ENCODE measurements around the gene VAV2. TPM values are rescaled to one million over a fixed set of nuclear protein-coding genes. Genes with fewer than 3 reads are reported as not detected.

VAV2 gene
- total and polyA plus RNA-seq, 5 donors from 2014 or later, result 0.24 to 0.67 (median 0.37) TPM; not detected in 1

GRCh38 chr9:133821601-133822429 is 170.3 kb downstream of the VAV2 start:
- no peak overlapping the region for H3K4me3 ChIP-seq (ENCODE audit: low read depth, low read length)
- no peak overlapping the region for H3K27ac ChIP-seq (ENCODE audit: insufficient read depth, low read length, poor library complexity, severe bottlenecking)
- H3K36me3 ChIP-seq (ENCODE audit: control insufficient read depth, insufficient read depth, low read length), result no peaks in the 10 kb centered on the region
- no peaks in the 10 kb centered on the region for H3K4me1 ChIP-seq (ENCODE audit: control insufficient read depth, insufficient read depth, low read length, poor library complexity, severe bottlenecking)
- no peak overlapping the region for H3K4me3 Mint-ChIP-seq
- H3K9me3 Mint-ChIP-seq, result no peaks in the 10 kb centered on the region
- DNase-seq, result no peak
- H3K9me3 ChIP-seq (ENCODE audit: control insufficient read depth in 2 of 2, low read length in 2 of 2), result no peaks in the 10 kb centered on the region
- H3K27ac Mint-ChIP-seq, result no peak overlapping the region
- no peaks in the 10 kb centered on the region for H3K4me1 Mint-ChIP-seq
- no peak for ATAC-seq (ENCODE audit: low read depth in 2 of 2)
- no peaks in the 10 kb centered on the region for H3K36me3 Mint-ChIP-seq
- H3K27me3 Mint-ChIP-seq, result no peaks in the 10 kb centered on the region
- H3K27me3 ChIP-seq (ENCODE audit: control insufficient read depth, insufficient read depth, low read length), result no peaks in the 10 kb centered on the region

- no peak overlapping the region for H3K4me3 Mint-ChIP-seq
- Histone ChIP-seq H3K36me3 (ENCODE audit: control insufficient read depth, insufficient read depth, low read length) (no peaks in the 10 kb centered on the region), H3K9me3 (ENCODE audit: control insufficient read depth in 2 of 2, low read length in 2 of 2) (no peaks in the 10 kb centered on the region), H3K27ac (ENCODE audit: insufficient read depth, low read length, poor library complexity, severe bottlenecking) (no peak overlapping the region), H3K4me1 (ENCODE audit: control insufficient read depth, insufficient read depth, low read length, poor library complexity, severe bottlenecking) (no peaks in the 10 kb centered on the region), H3K4me3 (ENCODE audit: low read depth, low read length) (no peak overlapping the region), H3K27me3 (ENCODE audit: control insufficient read depth, insufficient read depth, low read length) (no peaks in the 10 kb centered on the region)
- H3K27ac Mint-ChIP-seq, result no peak overlapping the region
- H3K4me1 Mint-ChIP-seq, result no peaks in the 10 kb centered on the region
- H3K9me3 Mint-ChIP-seq, result no peaks in the 10 kb centered on the region
- no peak for DNase-seq
- H3K36me3 Mint-ChIP-seq, result no peaks in the 10 kb centered on the region
- no peak for ATAC-seq (ENCODE audit: low read depth in 2 of 2)
- no peaks in the 10 kb centered on the region for H3K27me3 Mint-ChIP-seq
Measured at GRCh38 chr9:133819923-133820322, 172.2 kb downstream of the VAV2 start.

- Mint-ChIP-seq H3K27me3 (no peaks in the 10 kb centered on the region), H3K4me1 (no peaks in the 10 kb centered on the region), H3K27ac (no peak overlapping the region), H3K36me3 (no peaks in the 10 kb centered on the region), H3K4me3 (no peak overlapping the region), H3K9me3 (no peaks in the 10 kb centered on the region)
- no peaks in the 10 kb centered on the region for H3K4me1 ChIP-seq (ENCODE audit: control insufficient read depth, insufficient read depth, low read length, poor library complexity, severe bottlenecking)
- H3K4me3 ChIP-seq (ENCODE audit: low read depth, low read length), result no peak overlapping the region
- no peaks in the 10 kb centered on the region for H3K36me3 ChIP-seq (ENCODE audit: control insufficient read depth, insufficient read depth, low read length)
- ATAC-seq (ENCODE audit: low read depth in 2 of 2) (no peak), DNase-seq (no peak)
- no peak overlapping the region for H3K27ac ChIP-seq (ENCODE audit: insufficient read depth, low read length, poor library complexity, severe bottlenecking)
- H3K9me3 ChIP-seq (ENCODE audit: control insufficient read depth in 2 of 2, low read length in 2 of 2), result no peaks in the 10 kb centered on the region
- H3K27me3 ChIP-seq (ENCODE audit: control insufficient read depth, insufficient read depth, low read length), result no peaks in the 10 kb centered on the region
Measured at GRCh38 chr9:133818444-133818843, 173.7 kb downstream of the VAV2 start.

GRCh38 chr9:133815781-133816180 is 176.3 kb downstream of the VAV2 start:
- no peaks in the 10 kb centered on the region for H3K36me3 ChIP-seq (ENCODE audit: control insufficient read depth, insufficient read depth, low read length)
- H3K27ac ChIP-seq (ENCODE audit: insufficient read depth, low read length, poor library complexity, severe bottlenecking), result no peak overlapping the region
- Mint-ChIP-seq H3K36me3 (no peaks in the 10 kb centered on the region), H3K4me1 (no peaks in the 10 kb centered on the region), H3K27me3 (no peaks in the 10 kb centered on the region), H3K9me3 (no peaks in the 10 kb centered on the region), H3K27ac (no peak overlapping the region), H3K4me3 (no peak overlapping the region)
- H3K4me1 ChIP-seq (ENCODE audit: control insufficient read depth, insufficient read depth, low read length, poor library complexity, severe bottlenecking), result no peaks in the 10 kb centered on the region
- H3K4me3 ChIP-seq (ENCODE audit: low read depth, low read length), result no peak overlapping the region
- H3K9me3 ChIP-seq (ENCODE audit: control insufficient read depth in 2 of 2, low read length in 2 of 2), result no peaks in the 10 kb centered on the region
- ATAC-seq (ENCODE audit: low read depth in 2 of 2) (no peak), DNase-seq (no peak)
- H3K27me3 ChIP-seq (ENCODE audit: control insufficient read depth, insufficient read depth, low read length), result no peaks in the 10 kb centered on the region

- H3K4me3 Mint-ChIP-seq, result no peak overlapping the region
- no peaks in the 10 kb centered on the region for H3K27me3 ChIP-seq (ENCODE audit: control insufficient read depth, insufficient read depth, low read length)
- no peaks in the 10 kb centered on the region for H3K27me3 Mint-ChIP-seq
- DNase-seq, result no peak
- H3K36me3 Mint-ChIP-seq, result no peaks in the 10 kb centered on the region
- H3K9me3 Mint-ChIP-seq, result no peaks in the 10 kb centered on the region
- no peak overlapping the region for H3K27ac Mint-ChIP-seq
- no peak for ATAC-seq (ENCODE audit: low read depth in 2 of 2)
- no peaks in the 10 kb centered on the region for H3K4me1 ChIP-seq (ENCODE audit: control insufficient read depth, insufficient read depth, low read length, poor library complexity, severe bottlenecking)
- no peaks in the 10 kb centered on the region for H3K36me3 ChIP-seq (ENCODE audit: control insufficient read depth, insufficient read depth, low read length)
- H3K4me3 ChIP-seq (ENCODE audit: low read depth, low read length), result no peak overlapping the region
- H3K4me1 Mint-ChIP-seq, result no peaks in the 10 kb centered on the region
- H3K9me3 ChIP-seq (ENCODE audit: control insufficient read depth in 2 of 2, low read length in 2 of 2), result no peaks in the 10 kb centered on the region
- H3K27ac ChIP-seq (ENCODE audit: insufficient read depth, low read length, poor library complexity, severe bottlenecking), result no peak overlapping the region
Measured at GRCh38 chr9:133814586-133815208, 177.4 kb downstream of the VAV2 start.

GRCh38 chr9:133813749-133814585 is 178.2 kb downstream of the VAV2 start:
- Mint-ChIP-seq H3K27ac (no peak overlapping the region), H3K27me3 (no peaks in the 10 kb centered on the region), H3K4me1 (no peaks in the 10 kb centered on the region), H3K4me3 (no peak overlapping the region), H3K9me3 (no peaks in the 10 kb centered on the region), H3K36me3 (no peaks in the 10 kb centered on the region)
- Histone ChIP-seq H3K4me1 (ENCODE audit: control insufficient read depth, insufficient read depth, low read length, poor library complexity, severe bottlenecking) (no peaks in the 10 kb centered on the region), H3K9me3 (ENCODE audit: control insufficient read depth in 2 of 2, low read length in 2 of 2) (no peaks in the 10 kb centered on the region), H3K27me3 (ENCODE audit: control insufficient read depth, insufficient read depth, low read length) (no peaks in the 10 kb centered on the region), H3K27ac (ENCODE audit: insufficient read depth, low read length, poor library complexity, severe bottlenecking) (no peak overlapping the region), H3K4me3 (ENCODE audit: low read depth, low read length) (no peak overlapping the region), H3K36me3 (ENCODE audit: control insufficient read depth, insufficient read depth, low read length) (no peaks in the 10 kb centered on the region)
- DNase-seq, result no peak
- no peak for ATAC-seq (ENCODE audit: low read depth in 2 of 2)

- H3K9me3 Mint-ChIP-seq, result no peaks in the 10 kb centered on the region
- no peak overlapping the region for H3K4me3 Mint-ChIP-seq
- Histone ChIP-seq H3K36me3 (ENCODE audit: control insufficient read depth, insufficient read depth, low read length) (no peaks in the 10 kb centered on the region), H3K9me3 (ENCODE audit: control insufficient read depth in 2 of 2, low read length in 2 of 2) (no peaks in the 10 kb centered on the region), H3K4me1 (ENCODE audit: control insufficient read depth, insufficient read depth, low read length, poor library complexity, severe bottlenecking) (no peaks in the 10 kb centered on the region), H3K27me3 (ENCODE audit: control insufficient read depth, insufficient read depth, low read length) (no peaks in the 10 kb centered on the region), H3K27ac (ENCODE audit: insufficient read depth, low read length, poor library complexity, severe bottlenecking) (no peak overlapping the region), H3K4me3 (ENCODE audit: low read depth, low read length) (no peak overlapping the region)
- no peaks in the 10 kb centered on the region for H3K36me3 Mint-ChIP-seq
- no peaks in the 10 kb centered on the region for H3K27me3 Mint-ChIP-seq
- no peaks in the 10 kb centered on the region for H3K4me1 Mint-ChIP-seq
- no peak overlapping the region for H3K27ac Mint-ChIP-seq
- no peak for DNase-seq
- no peak for ATAC-seq (ENCODE audit: low read depth in 2 of 2)
Measured at GRCh38 chr9:133812941-133813748, 179.0 kb downstream of the VAV2 start.

All from CD4-positive, CD25-positive, alpha-beta regulatory T cell (primary cell).